ENCODE results near the gene HOXA10. TPM values are rescaled to one million over a fixed set of nuclear protein-coding genes. Genes with fewer than 3 reads are reported as not detected.

Gene HOXA10
- 0.90 and 2.3 TPM in 2 replicates for total RNA-seq

DNA sequence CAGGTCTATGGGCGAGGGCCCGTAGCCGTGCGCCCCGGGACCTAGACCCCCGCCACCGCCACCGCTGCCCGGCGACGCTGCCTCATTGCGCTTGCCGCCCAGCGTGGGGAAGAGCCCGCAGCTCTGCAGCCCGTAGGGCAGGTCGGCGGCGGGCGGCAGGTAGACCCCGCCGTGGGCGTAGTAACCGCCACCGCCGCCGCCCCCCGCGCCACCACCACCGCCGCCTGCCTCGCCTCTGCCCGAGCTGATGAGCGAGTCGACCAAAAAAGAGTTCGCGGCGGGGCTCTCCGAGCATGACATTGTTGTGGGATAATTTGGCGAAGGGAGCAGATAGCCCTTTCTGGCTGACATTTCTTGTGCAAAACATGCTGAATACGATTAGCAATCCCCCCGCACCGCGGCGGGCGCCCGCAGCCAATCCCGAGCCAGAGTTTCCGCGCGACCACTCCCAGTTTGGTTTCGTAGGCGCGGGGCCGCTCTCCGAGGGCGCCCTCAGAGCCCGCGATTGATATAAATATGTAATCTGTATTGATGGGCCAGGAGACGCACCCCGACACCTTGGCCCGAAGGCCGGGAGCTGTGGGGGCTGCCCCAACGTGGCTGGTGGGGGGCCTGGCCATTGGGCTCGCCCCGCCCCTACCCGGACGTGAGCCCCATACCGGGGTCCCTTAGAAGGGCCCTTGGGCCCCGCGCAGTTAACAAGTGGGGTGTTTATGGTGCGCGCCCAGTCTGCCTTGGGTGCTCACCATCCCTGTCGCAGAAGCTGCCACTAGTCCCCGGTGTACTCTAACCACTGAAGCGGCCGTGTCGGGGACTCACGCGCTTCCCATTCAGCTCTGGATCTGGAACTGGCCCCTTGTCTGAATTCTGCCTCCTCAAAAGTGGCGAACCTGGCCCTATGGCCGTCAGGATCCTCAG is at the start of gene HOXA10:
Gene HOXA10, minus strand, starts transcription at position 365 of the 918 bp plus-strand sequence. Its CDS starts 14 bp downstream, at position 351.
- DNase-seq (ENCODE audit: low read depth in 2 of 2): peak in 1 of 2 donors; percentile 54

DNA sequence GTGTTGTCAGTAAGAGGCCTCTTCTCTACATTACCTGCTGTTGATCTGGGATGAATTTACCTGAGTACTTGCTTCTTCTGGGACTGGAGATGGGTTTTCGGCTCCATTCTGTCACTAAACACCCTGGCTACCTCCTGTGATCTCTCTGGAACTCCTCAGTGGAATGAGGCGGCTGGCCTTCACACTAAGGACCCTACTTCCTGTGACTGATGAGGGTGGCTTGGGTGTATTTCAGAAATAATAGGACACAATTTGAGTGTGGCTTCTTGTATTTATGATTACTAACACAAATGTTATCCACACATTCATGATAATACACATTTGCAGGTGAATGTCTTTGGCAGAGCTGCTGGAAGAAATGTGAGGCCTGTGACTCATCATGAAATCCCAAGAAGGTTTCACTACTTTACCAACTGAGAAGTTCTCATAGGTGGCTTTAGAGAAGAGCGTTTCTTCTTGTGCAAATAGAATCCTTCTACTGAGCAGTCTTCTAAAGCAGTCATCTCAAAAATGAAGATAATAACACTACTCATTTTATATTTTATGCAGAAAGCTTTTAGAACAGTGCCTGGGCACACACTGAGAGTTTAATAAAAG is 47.2 kb upstream of the HOXA10 start:
- no peak for DNase-seq (ENCODE audit: low read depth in 2 of 2)

DNA sequence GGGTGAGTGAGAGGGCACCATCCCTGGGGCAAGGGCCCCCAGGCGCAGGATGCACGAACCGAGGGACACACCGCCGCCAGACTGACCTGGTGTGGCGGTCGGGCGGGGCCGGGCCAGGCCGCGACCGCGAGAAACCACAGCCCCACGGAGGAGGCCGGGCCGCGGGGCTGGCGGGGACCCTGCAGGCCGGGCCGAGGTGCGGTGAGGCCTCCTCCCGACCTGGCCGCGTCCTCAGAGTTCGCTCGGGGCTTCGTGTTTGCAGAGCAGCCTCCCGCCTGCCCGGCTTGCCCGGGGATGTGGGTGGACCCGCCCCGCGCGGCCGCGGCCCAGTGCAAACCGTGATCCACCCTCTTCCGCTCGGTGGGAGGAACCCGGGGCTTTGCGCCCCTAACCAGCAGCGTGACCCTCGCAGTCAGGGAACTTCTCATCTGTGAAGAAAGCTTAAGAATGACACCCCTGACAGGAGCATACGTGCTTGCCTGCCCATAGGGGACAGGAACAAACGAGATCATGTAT is 46.4 kb upstream of the HOXA10 start:
- DNase-seq (ENCODE audit: low read depth in 2 of 2): no peak

DNA sequence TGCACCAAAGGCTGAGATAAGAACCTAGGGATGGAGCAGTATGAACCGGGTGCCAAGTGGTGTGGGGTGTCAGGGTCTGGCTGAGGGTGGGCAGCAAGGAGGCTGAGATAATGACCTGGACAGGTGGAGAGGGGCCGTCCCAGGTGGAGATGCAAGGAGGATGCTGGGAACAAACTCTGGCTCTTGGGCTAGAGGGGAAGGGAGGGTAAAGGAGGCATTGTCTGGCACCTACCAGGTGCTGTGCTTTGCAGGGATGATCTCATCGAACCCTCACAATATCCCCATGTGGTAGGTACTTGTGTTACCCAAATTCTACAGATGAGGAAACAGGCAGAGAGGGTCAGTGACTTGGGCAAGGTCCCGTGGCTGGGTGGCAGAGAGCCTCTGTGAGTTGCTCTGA is 45.7 kb upstream of the HOXA10 start:
- no peak for DNase-seq (ENCODE audit: low read depth in 2 of 2)

DNA sequence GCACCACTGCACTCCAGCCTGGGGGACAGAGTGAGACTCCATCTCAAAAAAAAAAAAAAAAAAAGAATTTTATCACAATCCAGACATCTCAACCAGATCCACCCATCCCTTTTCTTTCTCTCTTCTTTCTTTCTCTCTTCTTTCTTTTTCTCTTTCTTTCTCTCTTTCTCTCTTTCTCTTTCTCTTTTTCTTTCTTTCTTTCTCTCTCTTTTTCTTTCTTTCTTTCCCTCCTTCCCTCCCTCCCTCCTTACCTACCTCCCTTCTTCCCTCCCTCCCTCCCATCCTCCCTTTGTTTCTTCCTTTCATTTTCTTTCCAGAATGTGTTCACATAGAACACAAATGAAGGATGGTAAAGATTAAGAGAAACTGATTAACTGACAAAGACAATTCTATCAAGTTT is 43.8 kb upstream of the HOXA10 start:
- no peak for DNase-seq (ENCODE audit: low read depth in 2 of 2)

DNA sequence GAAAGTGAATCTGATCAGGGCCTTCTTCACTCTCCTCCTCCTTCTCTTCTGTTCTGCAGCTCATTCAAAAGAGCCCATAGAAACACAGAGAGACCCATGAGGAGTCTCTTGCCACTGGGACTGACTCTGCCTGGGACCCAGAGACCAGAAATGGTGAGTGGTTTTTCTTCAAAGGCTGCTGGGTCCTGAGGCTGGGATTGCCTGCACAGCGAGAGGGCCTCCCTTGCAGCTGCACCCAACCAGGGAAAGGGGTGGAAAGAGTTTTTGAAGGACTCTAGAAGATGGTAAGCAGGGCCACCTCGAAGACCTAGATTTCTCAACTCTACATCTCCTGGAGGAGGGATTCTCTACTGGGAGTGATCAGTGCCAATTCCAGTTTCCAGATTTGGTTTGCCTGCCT is 41.2 kb upstream of the HOXA10 start:
- no peak for DNase-seq (ENCODE audit: low read depth in 2 of 2)

DNA sequence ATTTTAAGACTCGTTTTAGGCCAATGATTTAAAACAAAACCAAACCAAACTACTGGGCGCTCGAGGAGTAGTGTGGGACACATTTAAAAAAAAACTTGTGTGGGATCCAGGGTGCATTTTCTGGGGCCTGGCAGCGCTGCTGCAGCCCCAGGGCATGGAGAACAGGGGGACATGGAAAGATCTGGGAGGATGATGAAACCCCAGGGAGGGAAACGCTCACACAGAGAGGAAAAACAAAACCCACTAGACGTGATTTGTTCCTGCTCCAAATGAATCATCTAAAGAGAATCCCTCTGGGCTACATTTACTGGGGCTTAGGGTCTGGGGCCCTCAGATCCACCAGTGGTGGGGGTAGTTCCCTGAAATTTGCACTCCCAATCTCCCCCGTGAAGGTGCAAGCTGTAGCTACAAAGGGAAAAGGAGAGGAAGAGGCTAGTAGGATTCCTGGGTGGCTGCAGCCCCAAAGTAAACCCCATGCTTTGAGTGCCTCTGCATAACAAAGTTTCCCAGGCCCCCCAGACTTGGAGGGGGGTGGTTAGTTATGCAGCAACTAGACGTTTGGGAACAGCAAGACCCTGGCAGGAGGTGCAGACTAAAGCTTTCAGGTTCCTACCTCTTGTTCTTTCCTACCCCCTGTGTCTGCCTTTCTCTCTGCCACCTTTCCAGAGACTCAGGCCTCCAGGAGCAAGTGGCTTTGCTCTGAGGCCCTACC is 40.3 kb upstream of the HOXA10 start:
- DNase-seq (ENCODE audit: low read depth in 2 of 2): no peak

DNA sequence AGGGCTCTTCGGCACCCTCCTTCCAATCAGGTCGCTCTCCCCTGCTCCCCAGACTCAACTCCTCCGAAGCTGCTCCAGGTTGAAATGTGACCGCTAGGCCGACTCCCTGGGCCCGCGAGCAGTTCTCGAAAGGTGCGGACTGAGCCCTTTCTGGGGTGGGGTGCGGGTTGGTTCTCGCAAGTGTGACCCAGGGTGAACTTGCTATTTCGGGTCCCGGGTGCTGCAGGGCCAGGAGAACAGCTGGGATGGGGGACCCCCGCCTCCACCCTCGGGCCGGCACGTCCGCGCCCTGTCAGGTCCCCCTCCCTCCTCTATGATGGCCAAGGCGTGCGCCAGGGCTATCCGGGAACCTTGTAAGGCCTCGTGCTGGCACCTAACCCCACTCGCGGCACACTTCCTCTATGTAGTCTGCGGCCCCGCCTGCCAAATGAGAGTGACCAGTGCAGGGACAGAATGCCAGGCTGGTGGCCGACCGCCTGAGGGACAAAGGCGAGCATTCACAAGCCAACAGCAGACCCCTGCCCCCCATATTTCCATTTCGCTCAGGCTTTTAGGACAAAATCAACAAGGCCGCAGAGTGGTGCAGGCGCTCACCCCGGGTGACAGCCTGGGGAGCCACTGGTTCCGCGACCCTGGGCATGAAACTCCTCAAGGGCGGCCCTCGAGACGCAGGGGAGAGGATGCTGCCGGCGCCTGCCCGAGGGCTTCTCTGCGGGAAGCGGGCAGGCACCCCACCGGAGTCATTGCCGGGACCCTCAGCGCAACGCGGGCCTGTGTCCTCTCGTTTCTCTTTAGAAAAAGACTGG is 39.5 kb upstream of the HOXA10 start:
- no peak for DNase-seq (ENCODE audit: low read depth in 2 of 2)

DNA sequence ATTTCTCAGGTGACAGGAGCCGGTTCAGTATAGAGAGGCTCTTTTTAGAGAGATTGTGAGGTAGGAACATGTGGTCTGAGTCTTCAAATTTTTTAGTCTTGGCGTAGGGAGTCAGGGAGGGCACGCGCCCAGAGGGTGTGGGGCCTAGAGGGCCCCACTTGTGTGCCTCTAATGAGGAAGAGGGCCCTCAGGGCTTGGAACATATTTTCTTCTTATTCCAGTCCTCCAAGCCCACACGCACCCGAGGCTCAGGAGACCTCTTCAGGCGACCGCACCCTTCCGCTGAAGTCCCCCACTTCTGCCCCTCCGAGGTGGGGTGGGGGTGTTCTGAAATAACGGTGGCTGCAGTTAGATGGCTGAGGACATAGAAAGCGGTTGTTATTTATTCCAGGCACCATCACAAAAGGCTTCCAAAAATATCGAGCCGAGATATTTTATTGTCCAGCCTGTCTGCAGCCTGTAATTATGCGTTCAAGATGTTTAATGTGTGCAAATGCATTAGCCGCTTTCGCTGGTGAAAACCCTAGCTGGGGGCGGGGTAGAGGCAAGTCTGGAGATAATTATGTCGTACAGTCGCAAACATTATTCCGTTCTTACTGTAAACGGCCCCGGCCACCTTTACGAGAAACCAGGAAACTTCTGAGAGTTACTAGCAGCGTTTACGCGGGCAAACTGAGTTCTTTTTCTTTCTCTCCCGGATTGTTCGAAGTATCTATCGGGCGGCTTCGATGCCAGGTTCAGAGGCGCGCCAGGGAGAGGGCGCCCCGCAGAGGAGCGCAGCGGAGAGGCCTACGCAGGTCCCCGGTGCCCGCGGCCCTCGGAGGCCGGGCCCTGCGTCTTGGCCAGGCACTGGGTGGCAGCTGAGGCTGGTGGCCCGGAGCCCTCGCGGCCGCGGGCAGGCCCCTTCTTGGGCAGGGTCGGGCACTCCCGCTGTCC is 38.6 kb upstream of the HOXA10 start:
- DNase-seq (ENCODE audit: low read depth in 2 of 2): no peak

DNA sequence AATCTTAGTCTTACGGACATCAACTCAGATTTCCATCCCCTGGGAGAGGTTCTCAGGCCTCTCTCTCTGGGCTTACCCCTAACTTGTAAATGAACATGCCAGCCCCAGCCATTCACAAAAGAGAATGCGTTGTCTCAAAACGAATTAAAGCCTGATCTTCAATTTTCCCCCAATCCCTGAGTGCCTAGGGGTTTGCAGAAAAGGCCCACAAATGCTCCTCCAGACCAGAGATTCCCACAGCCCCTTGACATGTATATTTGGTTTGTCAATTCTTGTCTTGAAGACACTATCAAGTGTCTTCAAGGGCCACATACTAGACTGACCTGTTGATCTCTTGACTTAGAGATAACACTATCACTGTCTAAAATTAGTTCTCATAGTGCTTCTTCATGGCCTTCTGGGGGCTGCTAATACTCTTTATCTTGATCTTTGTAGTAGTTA is 37.7 kb upstream of the HOXA10 start:
- no peak for DNase-seq (ENCODE audit: low read depth in 2 of 2)

DNA sequence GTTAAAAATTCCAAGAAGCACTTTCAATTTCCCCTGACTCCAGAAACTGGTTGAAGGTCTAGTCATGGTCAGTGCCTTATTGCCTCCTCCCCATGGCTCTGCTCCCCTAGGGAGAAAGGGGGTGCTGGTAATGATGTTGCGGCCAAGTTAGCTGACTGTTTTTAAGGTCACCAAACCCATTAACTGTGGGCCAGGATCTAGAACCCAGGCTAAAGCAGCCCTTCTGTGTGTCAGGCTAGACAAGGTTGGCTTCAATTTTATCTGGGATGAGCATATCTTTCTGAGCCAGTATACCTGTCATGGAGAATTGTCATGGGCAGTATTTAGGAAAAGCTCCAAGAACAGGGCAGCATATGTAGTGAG is 36.9 kb upstream of the HOXA10 start:
- DNase-seq (ENCODE audit: low read depth in 2 of 2): no peak

DNA sequence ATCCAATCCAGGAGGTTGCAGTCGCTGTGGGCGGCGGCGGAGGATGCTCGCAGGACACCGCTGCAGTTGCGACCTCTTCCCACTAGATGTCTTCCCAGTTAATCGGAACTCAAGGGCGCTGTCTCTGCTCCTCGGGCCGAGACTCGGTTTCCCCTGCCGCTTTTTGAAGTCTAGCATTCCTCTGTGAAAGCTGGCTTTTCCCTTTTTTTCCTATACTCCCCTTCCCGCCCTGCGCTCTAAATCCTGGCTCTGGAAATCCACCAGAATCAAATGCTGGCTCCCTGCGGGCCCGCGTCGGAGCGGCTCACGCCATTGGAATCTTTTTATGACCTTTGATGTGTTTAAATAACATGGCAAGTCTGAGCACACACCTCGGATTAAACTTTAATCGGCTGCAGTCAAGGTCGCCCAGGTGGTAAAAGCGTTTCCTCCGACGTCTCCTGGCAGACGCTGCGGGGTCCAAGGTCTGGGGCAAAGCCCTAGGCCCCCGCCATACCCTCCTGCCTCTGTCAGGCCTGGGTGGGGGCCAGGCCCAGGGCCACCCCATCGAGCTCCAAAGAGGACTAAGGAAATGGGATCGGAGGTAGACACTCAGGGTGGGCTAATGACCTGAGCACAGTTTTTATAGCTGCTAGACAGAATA is 36.4 kb upstream of the HOXA10 start:
- peak; percentile 4 to 48 for DNase-seq (ENCODE audit: low read depth in 2 of 2)

DNA sequence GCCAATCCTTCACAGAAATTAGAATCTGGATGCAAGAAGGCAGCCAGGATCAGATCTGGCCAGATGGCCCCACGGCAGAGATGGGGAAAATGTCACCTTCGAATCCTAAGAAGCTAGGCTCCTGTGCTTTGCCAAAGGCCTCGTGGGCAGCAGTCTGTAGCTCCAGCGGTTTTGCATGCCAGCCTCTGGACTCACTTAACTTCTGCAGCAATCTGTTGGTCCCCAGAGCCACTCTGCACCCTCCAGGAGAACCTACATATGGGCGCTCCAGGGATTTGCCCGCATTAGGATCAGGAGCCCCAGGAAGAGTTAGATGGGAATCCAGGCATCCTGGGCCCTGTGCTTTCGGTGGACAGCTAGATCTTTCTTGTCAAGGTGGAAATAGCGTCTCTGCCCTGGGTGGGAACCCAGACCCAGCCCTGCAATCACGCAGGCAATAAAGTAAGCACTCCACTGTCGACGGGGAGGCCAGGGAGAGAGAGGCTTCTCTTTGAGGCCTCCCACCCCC is 35.9 kb upstream of the HOXA10 start:
- no peak for DNase-seq (ENCODE audit: low read depth in 2 of 2)

DNA sequence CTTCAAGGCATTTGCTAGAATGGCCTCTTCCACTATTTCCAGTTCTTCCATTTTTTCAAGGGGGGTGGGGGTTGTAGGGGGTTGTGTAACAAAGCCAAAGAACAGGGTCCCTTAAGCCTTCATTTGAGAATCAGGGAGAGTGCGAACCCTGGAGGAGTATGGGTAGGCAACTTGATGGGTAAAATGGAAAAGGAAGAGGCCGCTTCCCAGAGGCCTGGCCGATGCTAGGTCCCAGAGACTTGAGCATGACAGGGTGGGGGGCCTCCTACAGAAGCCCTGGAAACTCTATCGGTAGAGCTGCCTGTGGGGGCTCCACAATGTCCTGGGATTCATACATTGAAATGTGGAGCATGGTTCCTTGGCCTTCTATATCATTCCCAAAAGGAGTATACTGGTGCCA is 34.9 kb upstream of the HOXA10 start:
- no peak for DNase-seq (ENCODE audit: low read depth in 2 of 2)

DNA sequence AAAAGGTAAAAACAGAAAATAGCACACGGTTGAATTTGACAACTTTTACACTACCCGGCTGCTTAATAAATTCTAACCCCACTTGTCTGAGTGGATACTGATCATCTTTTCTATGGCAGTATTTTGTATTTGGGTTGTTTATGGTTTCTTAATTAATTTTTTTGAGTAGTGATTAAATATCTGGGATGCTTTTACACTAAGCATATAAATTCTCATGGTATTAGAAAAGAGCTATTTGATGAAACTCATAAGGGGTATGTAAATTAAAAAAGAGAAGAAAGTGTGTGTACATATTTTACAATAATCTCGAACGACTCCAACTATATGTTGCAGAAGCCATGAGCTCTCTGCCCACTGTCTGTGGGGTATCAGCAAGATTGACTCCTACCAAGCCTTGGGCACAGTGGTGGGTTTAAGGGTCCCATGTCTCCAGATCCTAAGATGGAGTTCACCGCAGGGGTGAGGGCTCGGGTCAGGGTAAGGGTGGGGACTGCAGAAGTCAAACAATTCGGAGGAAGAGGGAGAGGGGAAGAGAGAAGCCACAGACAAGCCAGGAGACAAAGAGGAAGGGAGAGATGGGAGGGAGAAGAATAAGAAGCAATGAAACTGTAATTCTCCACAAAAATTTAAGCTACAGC is 33.3 kb upstream of the HOXA10 start:
- DNase-seq (ENCODE audit: low read depth in 2 of 2): no peak

DNA sequence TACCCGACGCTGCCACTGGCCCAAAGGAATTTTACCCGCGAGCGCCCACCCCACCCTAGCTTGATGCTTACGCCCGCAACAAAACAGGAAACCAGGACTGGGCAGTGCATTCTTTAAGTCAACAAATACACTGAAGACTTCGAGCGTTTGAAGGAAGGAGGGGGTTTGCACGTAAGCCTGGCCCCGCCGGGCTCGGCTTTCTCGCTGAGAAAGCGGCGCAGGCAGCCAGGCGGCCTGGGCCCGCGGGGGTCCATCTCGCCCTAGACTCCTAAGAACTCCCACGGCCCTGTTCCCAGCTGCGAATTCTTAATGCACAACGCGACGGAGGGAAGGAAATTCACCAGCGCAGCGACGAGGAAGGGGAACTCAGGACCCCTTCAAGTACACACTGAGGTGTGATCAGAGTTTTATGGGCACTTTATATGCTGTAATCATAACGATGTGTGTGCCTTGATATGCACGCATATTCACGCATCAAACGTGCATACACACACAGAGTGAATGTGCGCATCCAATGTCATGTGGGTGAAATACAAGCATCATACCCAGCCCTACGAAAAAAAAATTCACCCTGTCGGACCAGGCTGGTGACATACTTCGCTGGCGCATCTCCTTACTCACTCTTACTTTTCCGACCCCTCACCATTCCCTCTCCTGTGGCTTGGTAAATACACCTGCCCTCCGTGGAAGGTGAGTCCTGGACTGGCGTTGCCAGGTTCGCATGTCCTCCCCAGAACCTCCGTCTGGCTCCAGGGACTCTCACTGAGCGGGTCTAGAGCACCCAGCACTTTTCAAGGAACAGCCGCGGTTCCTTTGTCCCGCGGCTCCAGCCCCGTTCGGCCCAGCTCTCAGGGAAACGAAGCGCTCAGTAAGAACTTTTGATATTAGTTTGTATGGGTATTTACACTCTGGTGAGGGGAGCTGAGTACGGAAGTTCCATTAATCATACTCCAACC is 31.5 kb upstream of the HOXA10 start:
- peak in 1 of 2 donors; percentile 12 for DNase-seq (ENCODE audit: low read depth in 2 of 2)

DNA sequence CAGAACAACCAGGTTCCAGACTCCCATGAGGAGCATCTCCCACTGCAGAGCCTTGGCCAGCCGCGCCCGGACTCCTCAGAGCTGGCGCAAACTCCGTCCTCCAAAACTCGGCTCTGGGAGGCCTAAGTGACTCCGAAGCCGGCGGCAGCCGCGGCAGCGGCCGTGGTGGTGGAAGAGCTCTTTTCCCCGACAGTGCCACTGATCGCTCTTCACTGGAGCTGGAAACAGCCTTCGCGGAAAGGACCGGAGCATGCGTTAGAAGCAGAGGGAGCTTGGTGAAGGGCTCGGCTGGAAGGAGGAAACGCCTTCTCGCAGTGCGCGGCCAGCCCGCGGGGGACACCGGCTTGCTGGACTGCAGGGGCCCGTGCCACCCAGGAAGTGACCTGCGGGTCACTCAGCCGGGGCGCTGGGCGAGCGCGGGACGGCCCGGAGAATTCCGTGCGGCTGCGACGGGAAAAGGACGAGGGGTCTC is 30.8 kb upstream of the HOXA10 start:
- DNase-seq (ENCODE audit: low read depth in 2 of 2): peak in 1 of 2 donors; percentile 15
